ENCODE data around the gene EBLN2.

- TF ChIP-seq POLR2A (IDR thresholded peaks at IDR 0.05) (no peak), POLR2AphosphoS5 (IDR thresholded peaks at IDR 0.05) (no peak), CTCF (IDR thresholded peaks at IDR 0.05) (no peak)
Observed at GRCh38 chr3:73029321-73029796, 32.1 kb upstream of the EBLN2 start.

Measured in breast epithelium (tissue), 3 donors.